ENCODE data around the gene MRPL44. TPM values are rescaled to one million over a fixed set of nuclear protein-coding genes. Genes with fewer than 3 reads are reported as not detected.

Gene MRPL44
- total and polyA plus RNA-seq, 2 of the 8 experiments (the other 6 are each of a cell fraction or from before 2014, with no cell fraction given): 32.0 to 53.2 TPM

DNA sequence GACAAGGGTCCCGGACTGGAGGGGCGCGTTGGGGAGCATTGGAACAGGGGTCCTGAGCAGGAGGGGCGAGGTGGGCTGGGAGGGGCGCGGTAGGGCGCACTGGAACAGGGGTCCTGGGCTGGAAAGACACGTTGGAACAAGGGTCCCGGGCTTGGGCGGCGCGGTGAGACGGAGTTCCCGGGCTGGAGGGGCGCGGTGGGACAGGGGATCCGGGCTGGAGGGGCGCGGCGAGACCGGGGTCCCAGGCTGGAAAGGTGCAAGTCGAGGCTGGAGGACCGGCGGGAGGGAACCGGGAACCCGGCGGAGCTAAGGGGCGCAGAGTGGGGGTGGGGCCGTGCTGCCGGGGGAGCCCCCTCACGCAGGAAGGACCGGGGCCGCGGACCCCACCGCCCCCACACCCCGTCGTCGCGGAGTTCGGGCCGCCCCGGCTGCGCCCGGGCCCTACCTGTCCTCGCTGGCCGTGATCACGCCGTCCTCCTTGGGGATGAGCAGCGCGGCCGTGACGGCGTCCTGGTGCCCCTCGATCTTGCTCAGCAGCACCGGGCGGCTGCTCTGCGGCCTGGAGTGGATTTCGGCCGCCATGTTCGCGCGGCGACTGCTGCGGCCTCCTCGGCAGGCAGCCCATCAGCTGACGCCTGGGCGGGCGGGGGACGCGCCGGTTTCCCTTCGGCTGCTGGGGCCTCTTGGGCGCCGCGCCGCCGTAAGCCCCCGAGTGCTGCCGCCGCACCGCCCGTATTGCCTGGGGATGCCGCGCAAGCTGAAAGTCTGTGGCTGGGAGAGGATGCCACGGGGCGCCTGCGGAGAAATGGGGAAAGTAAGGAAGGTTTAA, 12.3 kb upstream of the MRPL44 start, which contains the start of gene WDFY1 (continued):
- TF ChIP-seq RAD21 (IDR thresholded peaks at IDR 0.05 in 1 of 2, conservative IDR thresholded peaks at IDR 0.05 in 1 of 2; ENCODE audit: low read depth in 2 of 2, low read length in 2 of 2): peak in 1 of 2 experiments; percentile 26; a peak in 1 of 4 replicates
- TF ChIP-seq POU5F1 (IDR thresholded peaks at IDR 0.05; ENCODE audit: low read depth, low read length): 0 out of 2 replicates have a peak, but pooled peaks have one; percentile 31
- TF ChIP-seq CHD2 (IDR thresholded peaks at IDR 0.05; ENCODE audit: low read length): 0 out of 2 replicates have a peak, but pooled peaks have one; percentile 19
- TF ChIP-seq NRF1 (IDR thresholded peaks at IDR 0.05; ENCODE audit: low read depth, low read length): no peak
- no peak for TF ChIP-seq SP2 (IDR thresholded peaks at IDR 0.05; ENCODE audit: low read length)
- no peak for TF ChIP-seq FOSL1 (IDR thresholded peaks at IDR 0.05; ENCODE audit: insufficient read depth, low read depth, low read length)
- peak; percentile 60 for TF ChIP-seq KDM5A (IDR thresholded peaks at IDR 0.05; ENCODE audit: low read length)
- TF ChIP-seq POLR2A (IDR thresholded peaks at IDR 0.05; ENCODE audit: control extremely low read depth in 1 of 2, low read depth in 2 of 2, low read length in 2 of 2): peak; percentile 62 to 84
- TF ChIP-seq ZNF274 (IDR thresholded peaks at IDR 0.05; ENCODE audit: borderline replicate concordance, extremely low read depth, low read length): no peak
- TF ChIP-seq NANOG (IDR thresholded peaks at IDR 0.05; ENCODE audit: insufficient read depth, low read depth, low read length, poor library complexity, severe bottlenecking): no peak
- TF ChIP-seq TAF7 (optimal IDR thresholded peaks at IDR 0.05; ENCODE audit: borderline replicate concordance, low read depth, low read length): peak; percentile 84
- TF ChIP-seq JUND (IDR thresholded peaks at IDR 0.05; ENCODE audit: low read length): no peak
- no peak for TF ChIP-seq SIRT6 (IDR thresholded peaks at IDR 0.05; ENCODE audit: low read length)
- TF ChIP-seq HDAC6 (IDR thresholded peaks at IDR 0.05; ENCODE audit: low read depth, low read length): no peak
- TF ChIP-seq KDM4A (IDR thresholded peaks at IDR 0.05; ENCODE audit: low read depth, low read length, severe bottlenecking): peak; percentile 75
- TF ChIP-seq, protein P1, sequence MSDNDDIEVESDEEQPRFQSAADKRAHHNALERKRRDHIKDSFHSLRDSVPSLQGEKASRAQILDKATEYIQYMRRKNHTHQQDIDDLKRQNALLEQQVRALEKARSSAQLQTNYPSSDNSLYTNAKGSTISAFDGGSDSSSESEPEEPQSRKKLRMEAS (IDR thresholded peaks at IDR 0.05): peak; percentile 41
- TF ChIP-seq TEAD4 (IDR thresholded peaks at IDR 0.05; ENCODE audit: low read depth, low read length): 0 out of 2 replicates have a peak, but pooled peaks have one; percentile 9
- TF ChIP-seq RNF2 (IDR thresholded peaks at IDR 0.05; ENCODE audit: borderline replicate concordance, low read depth, low read length, missing control alignments, poor library complexity, severe bottlenecking): no peak
- TF ChIP-seq KDM1A (IDR thresholded peaks at IDR 0.05; ENCODE audit: borderline replicate concordance, low read length): 0 out of 2 replicates have a peak, but pooled peaks have one; percentile 6
- TF ChIP-seq TAF1 (IDR thresholded peaks at IDR 0.05; ENCODE audit: low read depth, low read length): peak; percentile 84
- TF ChIP-seq ASH2L (IDR thresholded peaks at IDR 0.05; ENCODE audit: low read length): peak; percentile 95
- TF ChIP-seq BRCA1 (IDR thresholded peaks at IDR 0.05; ENCODE audit: low read depth, low read length): no peak
- TF ChIP-seq HDAC2 (IDR thresholded peaks at IDR 0.05; ENCODE audit: borderline replicate concordance in 1 of 2, low read depth in 2 of 2, low read length in 2 of 2): peak; percentile 6 to 71; a peak in 1 of 4 replicates

Data from H1 (cell line).